HG02938 (cell line): ENCODE measurements around the gene ADAMTS17.

Experiments
- ATAC-seq: cut with Tn5 transposase; IDR thresholded peaks from one replicate; pipeline ENCODE4 v1.9.1; 2021; ENCODE audit warnings: mild to moderate bottlenecking, moderate library complexity; ENCODE audit not compliant: unreplicated experiment

The ADAMTS17 gene

DNA sequence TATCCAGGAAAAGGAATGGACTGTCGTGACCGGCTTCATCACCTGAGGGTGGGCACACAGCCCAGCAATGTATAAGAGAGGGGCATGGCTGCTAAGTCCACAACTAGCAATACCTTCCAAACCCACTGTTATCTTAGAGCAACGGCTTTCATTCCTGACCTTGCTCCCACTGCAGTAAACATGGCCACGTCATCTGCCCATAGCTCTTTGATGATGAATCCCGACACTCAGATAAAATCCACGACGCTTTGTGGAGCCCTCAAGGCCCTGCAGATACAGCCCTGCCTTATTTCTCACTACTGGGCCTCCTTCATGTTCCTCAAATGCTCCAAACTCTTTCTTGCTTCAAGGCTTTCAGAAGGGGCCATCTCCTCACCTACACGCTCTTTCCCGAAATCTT lies 114.0 kb downstream of the ADAMTS17 start:
- no peak for ATAC-seq

DNA sequence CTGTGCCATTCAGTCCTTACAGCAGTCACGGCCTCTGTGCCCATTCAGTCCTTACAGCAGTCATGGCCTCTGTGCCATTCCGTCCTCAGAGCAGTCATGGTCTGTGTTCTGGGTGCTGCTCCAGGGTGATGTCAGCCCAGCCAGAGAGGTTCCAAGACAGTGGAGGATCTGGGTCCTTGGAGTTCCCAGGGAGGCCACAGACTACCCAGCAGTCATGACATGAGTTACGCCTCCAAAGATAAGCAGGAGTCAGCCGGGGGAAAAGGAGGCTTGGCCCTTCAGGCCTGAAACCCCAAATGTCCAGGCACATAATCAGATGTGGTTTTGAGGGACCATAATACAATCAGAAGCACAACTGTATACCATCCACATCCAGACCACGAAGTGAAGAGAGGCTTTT lies 115.7 kb downstream of the ADAMTS17 start:
- no peak for ATAC-seq

DNA sequence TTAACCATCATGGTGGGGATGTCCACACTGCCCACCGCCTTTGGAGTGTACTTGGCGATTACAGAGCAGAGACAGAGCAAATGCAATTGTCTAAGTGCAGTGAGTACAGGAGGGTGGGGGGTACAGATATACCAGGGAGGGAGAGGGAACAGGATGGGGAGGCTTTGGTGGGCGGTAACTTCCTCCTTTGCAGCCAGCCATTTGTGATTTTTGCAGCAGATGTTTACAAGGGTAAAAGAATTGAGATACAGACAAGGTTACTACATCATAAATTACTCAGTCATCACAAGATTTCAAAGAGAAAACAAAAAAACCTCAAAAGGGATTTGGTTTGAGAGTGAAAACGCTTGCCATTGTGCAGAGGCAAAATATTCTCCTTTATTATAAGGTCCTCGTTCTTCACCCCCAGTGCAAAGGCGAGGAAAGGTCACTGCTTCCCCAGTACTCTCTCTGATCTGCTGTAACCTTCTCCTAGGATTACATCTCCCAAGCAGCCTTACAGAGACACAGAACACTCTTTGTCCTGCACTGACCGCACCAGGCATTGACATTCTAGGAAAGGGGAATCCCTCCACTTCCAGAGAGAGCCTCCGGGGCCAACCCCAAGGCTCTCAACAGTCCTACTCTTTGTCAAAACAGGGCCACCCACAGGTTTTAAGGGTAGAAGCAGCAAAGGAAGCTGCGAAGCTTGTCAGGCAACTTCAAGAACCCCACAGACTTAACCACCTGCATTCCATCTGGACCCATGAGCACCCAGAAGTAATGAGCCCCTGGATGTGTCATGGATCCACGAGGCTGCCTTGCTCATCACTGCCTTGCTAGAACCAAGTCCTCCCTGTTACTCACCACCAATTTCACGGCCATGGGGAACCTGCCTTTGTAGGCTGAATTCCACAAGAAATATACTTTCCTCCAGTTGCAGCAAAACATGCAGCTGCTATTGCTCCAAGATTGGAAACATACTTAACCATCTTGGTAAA lies 117.3 kb downstream of the ADAMTS17 start:
- ATAC-seq, result no peak

DNA sequence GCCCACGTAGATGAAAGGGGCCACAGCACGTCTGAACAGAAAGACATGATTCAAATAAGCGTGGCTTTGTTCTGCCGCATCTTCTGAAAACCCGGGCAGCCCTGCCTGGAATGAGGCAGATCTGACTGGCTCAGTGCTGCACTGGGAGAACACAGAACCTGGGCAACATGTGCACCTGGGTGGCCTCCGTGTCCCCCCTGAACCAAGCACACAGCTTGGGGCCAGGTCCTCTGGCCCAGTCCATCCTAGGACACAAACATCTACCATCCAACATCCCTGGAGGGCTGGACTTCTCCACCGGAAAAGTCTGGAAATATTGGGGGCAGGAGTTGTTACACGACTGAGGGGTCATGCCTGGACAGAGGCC lies 119.4 kb downstream of the ADAMTS17 start:
- ATAC-seq, result no peak

DNA sequence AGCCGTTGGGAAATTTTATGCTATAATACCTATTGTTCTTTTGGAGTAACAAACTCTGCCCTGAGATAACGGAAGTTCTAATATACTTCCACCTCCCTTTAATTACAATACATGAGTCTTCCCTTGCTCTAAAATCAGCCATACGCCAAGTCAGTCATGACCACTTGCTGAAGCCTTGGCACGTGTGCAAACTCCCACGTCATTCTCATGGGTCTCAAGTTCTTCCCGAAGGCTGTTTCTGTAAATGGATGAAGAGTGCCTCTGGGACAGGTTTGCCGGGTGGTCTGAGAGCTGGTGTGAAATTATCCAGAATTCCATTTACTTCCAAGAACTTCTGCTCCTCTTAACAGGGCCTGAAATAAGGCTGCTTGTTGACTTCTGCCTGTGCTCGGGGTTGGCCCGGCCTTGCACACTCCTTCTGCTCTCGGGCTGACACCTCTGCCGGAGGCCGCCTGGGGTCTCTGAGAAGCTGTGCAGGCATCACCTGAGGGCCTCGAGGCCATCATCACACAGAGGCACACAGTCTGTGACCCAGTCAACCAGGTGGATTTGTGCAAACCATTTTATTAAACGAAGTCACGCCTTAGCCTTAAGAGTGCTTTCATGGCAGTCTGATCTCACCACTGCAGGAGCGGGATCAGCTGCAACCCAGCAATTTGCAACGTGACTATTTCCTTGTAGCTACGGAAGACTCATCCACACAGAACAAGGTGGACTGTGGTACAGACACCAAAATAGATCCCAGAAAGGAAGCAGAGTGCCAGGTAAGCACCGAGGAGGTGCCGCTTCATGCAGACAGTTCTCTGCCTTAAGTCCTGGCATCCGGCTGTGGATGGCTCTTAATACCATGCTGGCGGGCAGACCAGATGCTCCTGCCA lies 120.1 kb downstream of the ADAMTS17 start:
- no peak for ATAC-seq

DNA sequence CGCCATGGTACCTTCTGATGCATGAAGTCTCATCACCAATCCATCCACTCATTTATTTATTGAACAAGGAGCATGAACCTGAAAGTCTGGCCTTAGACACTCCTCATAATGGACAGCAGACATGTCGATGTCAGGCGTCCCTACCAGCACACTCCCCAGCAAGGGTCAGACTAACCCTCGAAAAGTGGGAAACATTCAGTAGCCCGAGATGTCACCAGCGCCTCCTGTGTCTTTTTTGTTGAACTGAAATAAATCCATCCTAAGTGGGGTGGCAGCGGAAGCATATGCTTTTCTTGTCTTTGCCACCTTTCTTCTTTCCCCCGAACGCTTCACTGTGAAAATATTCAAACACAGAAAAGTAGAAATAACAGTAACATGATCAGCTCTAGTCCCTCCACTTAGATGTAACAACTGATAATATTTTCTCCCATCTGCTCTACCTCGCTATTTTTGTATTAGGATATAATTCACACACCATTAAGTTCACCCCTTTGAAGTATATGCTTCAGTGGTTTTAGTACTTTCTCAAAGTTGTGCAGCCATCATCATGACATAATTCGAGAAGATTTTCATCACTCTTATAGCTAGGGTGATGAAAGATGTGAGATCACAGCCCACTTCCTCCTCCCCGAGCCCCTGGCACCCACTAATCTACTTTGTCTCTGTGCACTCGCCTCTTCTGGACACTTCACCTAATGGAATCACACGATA lies 121.6 kb downstream of the ADAMTS17 start:
- ATAC-seq, result no peak

DNA sequence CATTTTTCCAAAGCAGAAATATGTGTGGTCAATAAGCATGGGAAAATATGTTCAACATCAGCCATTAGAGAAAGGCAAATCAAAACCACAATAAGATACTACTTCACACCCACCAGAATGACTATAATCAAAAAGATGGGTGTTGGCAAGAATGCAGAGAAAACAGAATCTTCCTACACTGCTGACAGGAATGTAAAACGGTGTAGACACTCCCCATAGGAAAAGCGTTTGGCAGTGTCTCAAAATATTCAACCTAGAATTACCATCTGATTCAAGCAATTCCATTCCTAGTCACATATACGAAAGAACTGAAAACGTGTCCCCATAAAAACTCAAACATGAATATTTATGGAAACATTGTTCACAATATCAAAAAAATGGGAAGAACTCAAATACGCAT lies 123.3 kb downstream of the ADAMTS17 start:
- no peak for ATAC-seq

DNA sequence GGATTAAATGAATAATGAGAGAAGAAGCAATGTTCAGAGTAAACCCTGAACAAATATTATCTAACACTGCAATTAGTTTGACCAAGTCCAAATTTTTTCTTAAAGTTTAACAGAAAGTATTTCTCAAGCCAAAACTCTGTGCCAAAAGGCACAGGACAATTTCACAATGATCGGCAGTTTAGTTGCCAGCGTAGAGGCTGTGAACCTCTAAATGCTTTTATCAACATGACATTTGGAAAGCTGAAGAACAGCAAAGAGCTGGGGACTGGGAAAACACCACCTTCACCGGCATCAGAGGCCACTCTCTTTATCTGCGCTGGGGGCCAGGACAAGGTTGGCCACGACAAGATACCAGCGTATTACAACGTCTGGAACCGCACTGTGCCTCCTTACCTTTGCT lies 125.6 kb downstream of the ADAMTS17 start:
- no peak for ATAC-seq

DNA sequence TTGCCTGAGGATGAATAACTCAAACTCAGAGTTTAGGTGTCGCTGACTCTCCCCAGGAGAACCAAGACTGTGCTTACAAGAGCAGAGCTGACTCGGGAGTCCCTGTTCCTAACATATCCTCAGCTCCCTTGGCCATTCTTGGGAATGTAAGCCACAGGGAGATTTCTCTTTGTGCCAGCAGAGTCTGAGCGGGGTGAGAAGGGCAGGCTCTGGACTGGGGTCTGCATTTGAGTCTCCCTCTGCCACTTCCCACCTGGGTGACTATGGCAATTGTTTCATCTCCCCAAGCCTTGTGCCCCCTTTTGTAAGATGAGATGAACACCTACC lies 126.0 kb downstream of the ADAMTS17 start:
- ATAC-seq, result no peak

DNA sequence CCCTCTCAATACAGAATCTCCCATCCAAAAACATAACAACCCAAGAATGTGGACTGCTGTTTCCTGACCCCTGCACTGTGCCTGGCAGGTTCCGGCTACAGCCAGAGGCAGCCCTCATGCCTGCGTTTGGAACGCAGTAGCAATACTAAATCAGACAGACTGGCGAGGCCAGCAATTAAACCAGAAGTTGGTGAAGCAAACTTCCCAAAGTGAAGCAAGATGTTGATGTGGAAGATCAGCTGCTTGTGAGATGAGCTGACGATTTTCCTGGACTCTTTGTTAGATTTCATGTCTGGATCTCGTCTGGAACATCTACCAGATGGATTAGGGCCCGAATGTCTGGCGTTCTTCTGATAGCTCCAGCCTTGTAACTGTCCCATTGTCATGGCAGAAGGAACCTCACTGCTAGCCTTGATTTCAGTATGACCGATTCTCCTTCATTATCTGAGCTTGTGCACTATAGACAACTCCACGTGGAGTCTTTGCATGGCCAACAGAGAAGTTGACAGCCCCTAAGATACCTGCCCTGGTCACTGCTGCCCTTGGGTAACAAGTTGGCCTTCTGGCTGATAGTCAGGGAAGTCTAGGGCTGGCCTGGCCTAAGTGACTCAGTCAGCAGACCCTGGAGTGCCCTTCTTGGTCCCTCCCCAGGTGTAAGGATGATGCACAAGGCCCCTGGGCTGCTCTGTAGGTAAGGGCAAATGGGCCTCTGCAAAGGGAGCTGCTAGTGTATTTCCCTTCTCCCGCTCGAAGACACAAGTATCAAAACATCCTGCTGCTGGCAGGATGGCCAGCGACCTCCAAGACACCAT lies 126.5 kb downstream of the ADAMTS17 start:
- no peak for ATAC-seq

DNA sequence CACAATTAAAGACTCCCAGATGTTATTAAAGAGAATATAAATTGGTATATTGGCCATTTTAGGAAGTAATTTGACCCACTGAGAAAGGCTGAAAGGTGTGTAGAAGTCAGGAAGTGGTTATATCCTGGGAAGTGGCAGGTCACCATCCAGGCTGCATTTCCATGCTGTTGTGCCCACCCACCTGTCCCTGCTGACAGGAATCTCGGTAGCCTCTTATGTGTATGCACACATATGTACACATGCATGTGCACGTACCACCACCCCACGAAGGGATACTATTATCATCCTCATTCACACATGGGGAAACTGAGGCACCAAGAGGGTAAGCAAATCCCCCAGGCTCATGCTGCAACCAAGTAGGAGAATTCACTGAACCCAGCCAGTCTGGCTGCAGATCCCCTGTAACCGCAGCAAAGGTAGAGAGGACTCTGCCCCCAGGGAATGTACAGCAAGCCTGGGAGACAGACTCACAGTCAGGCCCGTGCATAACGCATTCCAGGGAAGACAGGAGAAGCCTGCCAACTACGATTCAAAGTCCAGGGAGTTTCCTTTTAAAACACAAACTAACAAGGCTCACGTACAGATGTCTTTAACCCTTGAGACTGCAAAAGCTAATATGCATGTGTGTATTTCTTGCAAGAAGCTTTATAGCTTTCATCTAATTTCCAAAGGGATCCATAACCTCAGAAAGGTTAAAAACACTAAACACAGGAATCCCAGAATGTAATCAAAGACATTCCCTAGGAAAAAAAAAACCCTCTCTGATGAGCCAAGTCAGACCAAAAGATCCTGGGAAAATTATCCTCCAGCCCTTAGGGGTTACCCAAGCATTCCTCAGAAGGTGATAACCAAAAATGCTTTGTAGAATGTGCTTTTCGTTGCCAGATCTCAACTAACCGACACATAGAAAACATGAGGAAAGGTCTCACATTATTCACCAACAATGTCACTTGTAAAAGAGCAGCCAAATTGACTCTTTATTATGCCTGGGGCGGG lies 129.6 kb downstream of the ADAMTS17 start:
- ATAC-seq, result no peak

DNA sequence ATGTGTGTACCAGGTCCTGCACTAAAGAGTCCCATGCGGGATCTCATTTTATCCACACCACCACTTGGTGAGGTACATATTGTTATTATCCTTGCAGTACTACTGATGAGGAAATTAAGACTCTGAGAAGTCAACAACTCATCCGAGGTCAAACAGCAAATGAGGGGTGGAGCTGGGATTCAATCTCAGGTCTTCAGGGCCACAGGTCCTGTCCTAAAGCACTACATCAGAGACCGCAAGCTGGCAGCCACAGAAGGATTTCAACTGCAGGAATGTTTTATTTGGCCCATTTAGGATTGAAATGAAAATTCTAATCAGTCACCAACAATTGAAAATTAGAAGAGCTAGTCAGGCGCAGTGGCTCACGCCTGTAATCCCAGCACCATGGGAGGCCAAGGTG lies 131.4 kb downstream of the ADAMTS17 start:
- no peak for ATAC-seq

DNA sequence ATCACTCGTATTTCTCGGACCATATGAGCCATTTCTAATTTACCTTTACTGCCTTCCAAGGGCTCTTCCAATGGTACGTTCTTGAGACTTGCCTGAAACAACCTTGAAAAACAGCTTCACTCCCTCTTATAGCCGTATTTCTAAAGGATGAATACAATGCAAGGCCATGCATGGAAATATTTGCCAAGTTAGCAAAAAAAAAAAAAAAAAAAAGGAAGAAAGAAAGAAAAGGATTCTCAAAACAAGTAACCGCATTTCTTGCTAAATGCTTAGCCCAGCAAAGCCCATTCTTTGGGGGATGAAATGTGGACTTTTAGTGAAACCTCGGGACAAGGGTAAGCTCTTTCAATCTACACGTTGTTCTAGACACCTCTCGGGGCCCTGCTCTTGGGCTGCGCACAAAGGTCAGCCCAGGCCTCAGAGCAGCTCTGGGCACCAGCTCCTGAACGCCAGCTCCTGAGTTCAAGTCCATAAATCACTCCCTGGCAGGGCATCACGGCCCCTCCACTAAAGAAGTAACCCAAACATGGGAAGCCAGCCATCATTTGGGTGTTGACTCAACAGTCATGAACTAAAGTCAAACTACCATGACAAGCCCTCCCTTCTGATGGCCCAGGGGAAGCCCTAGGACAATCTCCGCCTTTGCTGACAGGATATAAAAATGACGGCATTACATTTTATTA lies 132.7 kb downstream of the ADAMTS17 start:
- no peak for ATAC-seq

DNA sequence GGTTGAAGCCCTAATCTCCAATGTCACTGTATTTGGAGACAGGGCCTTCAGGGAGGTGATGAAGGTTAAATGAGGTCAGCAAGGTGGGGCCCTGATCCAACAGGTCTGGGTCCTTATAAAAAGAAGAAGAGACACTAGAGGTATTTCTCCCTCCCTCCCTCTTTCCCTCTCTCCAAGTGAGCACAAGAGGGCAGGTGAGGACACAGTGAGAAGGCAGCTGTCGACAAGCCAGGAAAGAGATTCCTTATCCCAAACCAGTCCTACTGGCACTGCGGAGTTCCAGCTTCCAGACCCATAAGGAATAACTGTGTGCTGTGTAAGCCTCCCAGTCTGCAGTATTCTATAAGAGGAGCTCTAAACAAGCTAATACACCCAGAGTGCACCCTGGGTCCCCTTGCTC lies 134.7 kb downstream of the ADAMTS17 start:
- no peak for ATAC-seq

DNA sequence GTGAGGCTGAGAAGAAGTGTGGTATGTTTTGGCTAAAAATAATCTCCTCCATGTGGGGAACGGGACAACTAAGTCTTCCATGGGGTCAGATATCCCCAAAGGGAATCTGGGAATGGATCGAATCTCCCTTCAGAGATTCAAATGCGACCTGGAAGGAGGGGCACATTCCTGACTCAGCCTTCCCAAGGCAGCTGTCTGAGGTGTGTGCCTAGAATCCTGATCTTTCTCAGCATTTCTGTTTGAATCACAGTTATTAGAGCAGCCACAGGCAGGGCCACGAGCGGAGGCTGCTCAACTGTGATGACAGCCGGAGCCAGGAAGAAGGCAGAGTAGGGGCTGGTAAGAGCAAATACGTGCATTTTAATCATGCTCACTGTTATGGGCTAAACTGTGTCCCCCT lies 135.1 kb downstream of the ADAMTS17 start:
- ATAC-seq, result no peak

DNA sequence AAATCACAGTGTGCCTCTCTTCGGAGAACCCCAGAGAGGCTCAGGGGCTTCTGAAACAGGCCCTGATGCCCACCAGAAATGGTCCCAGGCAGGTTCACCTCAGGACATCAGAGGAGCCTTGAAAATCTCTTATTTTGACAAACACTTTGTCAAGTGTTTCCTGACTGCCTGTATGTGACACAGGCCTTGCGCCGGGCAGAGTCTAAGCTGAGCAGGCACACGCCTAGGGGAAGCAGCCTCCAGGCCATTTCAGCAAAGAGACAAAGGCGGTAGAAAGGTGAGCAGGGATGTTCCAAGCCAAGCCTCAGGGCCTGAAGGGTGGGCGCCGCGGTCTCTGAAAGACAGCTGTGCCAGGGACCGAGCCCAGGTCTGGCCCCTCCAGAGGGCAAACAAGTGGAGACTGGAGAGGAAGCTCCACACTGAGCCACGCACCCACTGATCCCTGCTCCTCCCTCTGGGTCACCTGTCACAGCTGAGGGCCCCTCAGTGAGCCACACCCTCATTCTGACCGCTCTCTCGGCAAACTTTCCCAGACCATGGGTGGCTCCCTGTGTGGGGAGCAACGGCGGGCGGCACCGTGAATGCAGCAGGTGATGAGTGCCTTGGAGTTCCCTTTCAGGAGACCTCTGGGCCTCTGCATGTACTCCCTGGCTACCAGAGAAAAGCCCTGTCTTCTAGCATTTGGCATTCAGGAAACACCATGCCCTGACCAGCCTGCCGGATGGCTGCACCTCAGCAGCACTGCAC lies 136.1 kb downstream of the ADAMTS17 start:
- ATAC-seq, result no peak

DNA sequence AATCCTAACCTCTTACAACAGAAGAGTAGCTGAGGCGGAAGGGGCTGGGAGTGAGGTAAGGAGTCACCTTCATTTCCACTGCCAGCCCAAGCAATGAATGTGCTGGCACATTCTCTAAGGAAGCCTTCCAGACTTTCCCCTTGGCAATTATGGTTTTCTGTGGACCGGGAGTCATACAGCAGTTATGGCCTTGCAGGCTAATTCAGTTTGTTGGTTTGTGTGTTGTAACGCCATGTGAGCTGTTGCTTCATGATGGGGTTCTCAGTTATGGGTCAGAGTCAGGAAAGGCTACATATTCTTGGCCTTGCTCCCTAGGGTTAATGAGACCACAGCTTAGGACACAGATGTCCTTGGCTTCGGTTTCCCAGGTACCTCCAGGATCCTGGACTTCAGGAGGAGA lies 137.0 kb downstream of the ADAMTS17 start:
- no peak for ATAC-seq

DNA sequence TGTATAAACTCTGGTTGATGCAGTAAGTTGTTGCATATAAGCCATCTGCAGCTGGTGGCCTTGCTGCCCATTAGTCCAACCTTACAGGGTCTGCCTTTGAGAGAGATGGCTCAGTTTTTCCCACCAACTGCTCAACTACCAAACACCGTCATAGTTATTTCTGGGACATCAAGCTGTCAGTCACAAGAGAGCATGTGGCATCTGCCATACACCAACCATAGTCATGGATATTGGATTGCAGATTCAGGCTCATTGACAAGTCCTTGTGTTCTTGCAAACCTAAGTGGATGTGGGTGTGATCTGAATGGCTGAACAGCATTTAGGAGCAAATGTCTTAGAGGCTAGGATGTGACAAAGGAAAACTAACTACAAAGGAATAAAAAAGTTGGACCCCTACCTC lies 137.6 kb downstream of the ADAMTS17 start:
- ATAC-seq, result no peak
